Activated CD4-positive, alpha-beta T cell treated with anti-CD3 and anti-CD28 coated beads, Interleukin-2, amount 10 ng/mL, durations not matched to agents 24 days and 14 days (primary cell): ENCODE data around the gene HSFY2. TPM values are rescaled to one million over a fixed set of nuclear protein-coding genes. Genes with fewer than 3 reads are reported as not detected.
"Not testable (repeated sequence)": the region's sequence is repeated elsewhere in the genome, so short reads cannot be mapped to it uniquely, and the experiment has no call there.

Experiments
- DNase-seq: peaks from one replicate; pipeline ENCODE4 v3.0.0; 2022
- H3K27ac Mint-ChIP-seq: one replicate; pipeline ENCODE4 v1.8.0; 2022; ENCODE audit warnings: mild to moderate bottlenecking, mixed read lengths
- H3K27me3 Mint-ChIP-seq: one replicate; pipeline ENCODE4 v1.8.0; 2022; ENCODE audit warnings: mixed read lengths
- H3K36me3 Mint-ChIP-seq: one replicate; pipeline ENCODE4 v1.8.0; 2022; ENCODE audit warnings: low read depth, mild to moderate bottlenecking, mixed read lengths
- H3K4me1 Mint-ChIP-seq: one replicate; pipeline ENCODE4 v1.8.0; 2021; ENCODE audit warnings: mixed read lengths
- H3K4me3 Mint-ChIP-seq: one replicate; pipeline ENCODE4 v1.8.0; 2022; ENCODE audit warnings: mild to moderate bottlenecking, moderate library complexity, mixed read lengths
- H3K9me3 Mint-ChIP-seq: one replicate; pipeline ENCODE4 v1.8.0; 2021; ENCODE audit warnings: mixed read lengths
- intact Hi-C: fragments of 100-400 bp; cut with micrococcal nuclease; formaldehyde crosslinking; loops from one replicate; pipeline ENCODE4 v1.15.1; 2023
- total RNA-seq: library from RNA; stranded (reverse); gene quantifications from 2 replicates; pipeline ENCODE4 v1.2.3, GENCODE V29; 2022

The HSFY2 gene, protein sequence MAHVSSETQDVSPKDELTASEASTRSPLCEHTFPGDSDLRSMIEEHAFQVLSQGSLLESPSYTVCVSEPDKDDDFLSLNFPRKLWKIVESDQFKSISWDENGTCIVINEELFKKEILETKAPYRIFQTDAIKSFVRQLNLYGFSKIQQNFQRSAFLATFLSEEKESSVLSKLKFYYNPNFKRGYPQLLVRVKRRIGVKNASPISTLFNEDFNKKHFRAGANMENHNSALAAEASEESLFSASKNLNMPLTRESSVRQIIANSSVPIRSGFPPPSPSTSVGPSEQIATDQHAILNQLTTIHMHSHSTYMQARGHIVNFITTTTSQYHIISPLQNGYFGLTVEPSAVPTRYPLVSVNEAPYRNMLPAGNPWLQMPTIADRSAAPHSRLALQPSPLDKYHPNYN
- not detected in 2 replicates for total RNA-seq

DNA sequence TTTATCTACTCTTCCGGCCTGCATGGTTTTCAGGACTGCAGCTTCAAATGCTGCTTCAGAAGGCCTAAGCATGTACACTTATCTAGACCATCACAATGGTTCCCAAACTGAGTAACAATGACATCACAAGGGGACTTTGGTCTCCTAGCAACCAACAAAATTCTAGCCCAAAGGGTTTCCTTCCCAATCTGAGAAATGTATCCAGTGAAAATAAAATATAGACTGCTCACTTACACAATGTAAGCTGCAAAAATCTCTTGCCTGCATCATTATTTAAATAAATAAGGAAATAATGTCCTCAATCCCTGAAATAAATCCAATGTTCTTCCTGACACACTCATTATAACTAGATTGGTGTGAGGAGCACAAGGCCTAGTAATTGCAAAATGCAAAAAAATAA lies at the start of gene HSFY2:
Gene HSFY2 (minus strand): TSS at position 101 of the 400 bp plus-strand sequence. CDS start 117 bp downstream, outside the sequence.
- H3K9me3 Mint-ChIP-seq, H3K36me3 Mint-ChIP-seq, H3K4me3 Mint-ChIP-seq, H3K27ac Mint-ChIP-seq, DNase-seq, H3K27me3 Mint-ChIP-seq, H3K4me1 Mint-ChIP-seq, intact Hi-C loops: not testable (repeated sequence)

GRCh38 chrY:18815751-18816150 lies 42.2 kb upstream of the HSFY2 start:
- H3K4me1 Mint-ChIP-seq, H3K36me3 Mint-ChIP-seq, intact Hi-C loops, H3K4me3 Mint-ChIP-seq, DNase-seq, H3K9me3 Mint-ChIP-seq, H3K27ac Mint-ChIP-seq, H3K27me3 Mint-ChIP-seq: not testable (repeated sequence)

GRCh38 chrY:18788757-18789406 lies 15.3 kb upstream of the HSFY2 start:
- intact Hi-C loops, H3K27me3 Mint-ChIP-seq, H3K4me3 Mint-ChIP-seq, H3K4me1 Mint-ChIP-seq, H3K9me3 Mint-ChIP-seq, H3K36me3 Mint-ChIP-seq, H3K27ac Mint-ChIP-seq, DNase-seq: not testable (repeated sequence)

DNA sequence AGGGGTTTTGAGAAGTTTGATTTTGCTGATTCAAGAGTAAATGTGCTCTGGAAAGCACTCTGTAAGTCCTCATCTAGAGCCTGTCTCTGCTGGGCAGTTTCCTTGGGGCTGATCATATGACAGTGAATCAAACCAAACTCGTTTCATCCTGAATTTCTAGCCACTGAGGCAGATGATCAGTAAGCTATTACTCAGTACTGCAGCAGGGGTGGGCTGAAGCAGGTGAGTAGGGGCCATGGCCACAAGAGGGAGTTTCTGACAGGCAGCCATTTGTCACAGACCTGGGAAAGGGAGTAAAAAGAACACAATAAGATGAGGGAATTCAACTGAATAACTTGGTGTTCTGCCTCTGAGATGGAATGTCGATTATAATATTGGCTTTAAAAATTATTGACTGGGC lies 19.5 kb downstream of the HSFY2 start:
- H3K27me3 Mint-ChIP-seq, H3K4me3 Mint-ChIP-seq, H3K9me3 Mint-ChIP-seq, H3K27ac Mint-ChIP-seq, intact Hi-C loops, H3K36me3 Mint-ChIP-seq, DNase-seq, H3K4me1 Mint-ChIP-seq: not testable (repeated sequence)

- H3K27ac Mint-ChIP-seq, H3K4me1 Mint-ChIP-seq, intact Hi-C loops, H3K9me3 Mint-ChIP-seq, DNase-seq, H3K36me3 Mint-ChIP-seq, H3K4me3 Mint-ChIP-seq, H3K27me3 Mint-ChIP-seq: not testable (repeated sequence)
These were observed 20.3 kb downstream of the HSFY2 start for GRCh38 chrY:18753133-18753815.

GRCh38 chrY:18723714-18724113 lies 49.8 kb downstream of the HSFY2 start:
- H3K36me3 Mint-ChIP-seq, intact Hi-C loops, H3K4me1 Mint-ChIP-seq, H3K4me3 Mint-ChIP-seq, DNase-seq, H3K27ac Mint-ChIP-seq, H3K9me3 Mint-ChIP-seq, H3K27me3 Mint-ChIP-seq: not testable (repeated sequence)

Other genes with a start within 250 kb of the HSFY2 start
- not detected in 2 replicates for gene HSFY1, start 227.0 kb downstream of the HSFY2 start, total RNA-seq